Activated CD8-positive, alpha-beta memory T cell treated with anti-CD3 and anti-CD28 coated beads for 36 hours (primary cell): ENCODE results near the gene SRSF6. TPM values are rescaled to one million over a fixed set of nuclear protein-coding genes. Genes with fewer than 3 reads are reported as not detected.
"Not testable (repeated sequence)": the region's sequence is repeated elsewhere in the genome, so short reads cannot be mapped to it uniquely, and the experiment has no call there.

ENCODE experiments used
- CTCF ChIA-PET: fragments of 350-600 bp; sonication (Branson Sonifier 250); formaldehyde crosslinking; loops from one replicate; lab custom pipeline; 2021; ENCODE audit warnings: antibody characterized with exemption; lab: Charles Lee
- POLR2A ChIA-PET: fragments of 350-600 bp; sonication (Branson Sonifier 250); formaldehyde crosslinking; loops from one replicate; lab custom pipeline; 2021; ENCODE audit warnings: antibody characterized with exemption; lab: Charles Lee
- total RNA-seq, 2 experiments: library from RNA; stranded (reverse); gene quantifications; one replicate each; pipeline ENCODE4 v1.2.3, GENCODE V29; 2021

SRSF6 gene
- total RNA-seq, 2 experiments from 2014 or later = 182 to 184 TPM

DNA sequence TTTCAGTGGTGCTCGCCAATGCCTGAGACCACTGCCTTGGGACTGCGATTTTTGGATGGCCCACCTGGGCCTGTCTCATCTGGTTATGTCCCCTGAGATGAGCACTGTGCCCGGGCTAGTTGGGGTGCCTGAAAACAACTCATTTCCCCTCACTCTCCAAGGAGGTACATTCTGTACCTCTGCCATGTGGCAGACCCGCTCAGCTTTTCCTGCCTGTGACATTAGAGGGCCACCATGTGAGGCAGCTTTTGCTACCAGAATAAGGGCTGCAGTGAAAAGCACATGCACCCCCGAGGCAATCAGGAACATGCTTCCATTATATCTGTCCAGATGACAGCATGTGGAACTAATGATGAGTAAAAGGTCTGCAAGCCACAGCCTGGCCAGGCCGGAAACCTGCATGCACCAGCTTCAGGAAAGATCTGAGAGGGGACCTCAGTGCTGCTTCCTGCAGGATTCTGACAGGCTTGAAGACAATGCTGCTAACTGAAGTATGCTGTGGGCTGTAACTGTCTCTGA, 11.3 kb upstream of the SRSF6 start:
- ChIA-PET CTCF (interaction anchor here (1.1 kb wide), 1 partner anchor 12 kb away, joined by 4 read pairs; no protein-coding TSS in a partner anchor), POLR2A (no interaction called here)

- POLR2A ChIA-PET = interaction anchor here (0.5 kb wide), 1 partner anchor 10 kb away, joined by 4 read pairs; no protein-coding TSS in a partner anchor
- CTCF ChIA-PET = interaction anchor here (0.6 to 1.8 kb wide), 4 partner anchors 24 to 71 kb away, joined by 3 to 9 read pairs (median 4); no protein-coding TSS in a partner anchor
These were observed 9.3 kb upstream of the SRSF6 start for GRCh38 chr20:43448431-43448747.

DNA sequence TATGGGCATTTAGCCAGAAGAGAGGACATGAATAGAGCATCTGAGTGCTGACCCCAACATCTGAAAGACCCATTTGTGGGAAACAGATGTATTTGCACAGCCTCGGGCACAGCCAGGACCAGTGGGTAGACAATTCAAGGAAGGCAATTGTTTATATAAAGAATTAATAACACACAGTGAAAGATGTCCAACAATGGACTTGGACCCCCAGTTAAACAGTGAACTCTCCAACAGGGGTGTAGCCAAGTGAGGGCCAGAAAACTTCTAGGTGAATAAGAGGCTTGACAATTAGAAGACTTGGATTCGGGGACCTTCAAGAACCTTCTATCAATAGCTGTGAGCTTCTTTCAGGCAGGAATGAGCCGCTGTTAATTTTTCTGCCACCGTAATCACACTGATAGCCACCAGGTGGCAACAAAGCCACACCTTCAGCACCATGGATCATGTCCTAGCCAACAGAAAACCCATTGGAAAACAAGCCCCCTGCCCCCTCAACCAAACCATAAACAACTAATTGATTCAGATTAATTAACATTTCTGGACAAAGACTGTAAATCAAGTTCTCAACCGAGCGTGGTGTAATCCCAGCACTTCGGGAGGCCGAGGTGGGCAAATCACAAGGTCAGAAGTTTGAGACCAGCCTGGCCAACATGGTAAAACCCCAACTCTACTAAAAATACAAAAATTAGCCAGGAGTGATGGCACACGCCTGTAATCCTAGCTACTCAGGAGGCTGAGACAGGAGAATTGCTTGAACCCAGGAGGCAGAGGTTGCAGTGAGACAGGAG, 8.8 kb upstream of the SRSF6 start:
- CTCF ChIA-PET = interaction anchor here (0.6 to 1.8 kb wide), 4 partner anchors 23 to 70 kb away, joined by 3 to 9 read pairs (median 4); no protein-coding TSS in a partner anchor
- POLR2A ChIA-PET = interaction anchor here (0.5 kb wide), 1 partner anchor 9 kb away, joined by 4 read pairs; no protein-coding TSS in a partner anchor

DNA sequence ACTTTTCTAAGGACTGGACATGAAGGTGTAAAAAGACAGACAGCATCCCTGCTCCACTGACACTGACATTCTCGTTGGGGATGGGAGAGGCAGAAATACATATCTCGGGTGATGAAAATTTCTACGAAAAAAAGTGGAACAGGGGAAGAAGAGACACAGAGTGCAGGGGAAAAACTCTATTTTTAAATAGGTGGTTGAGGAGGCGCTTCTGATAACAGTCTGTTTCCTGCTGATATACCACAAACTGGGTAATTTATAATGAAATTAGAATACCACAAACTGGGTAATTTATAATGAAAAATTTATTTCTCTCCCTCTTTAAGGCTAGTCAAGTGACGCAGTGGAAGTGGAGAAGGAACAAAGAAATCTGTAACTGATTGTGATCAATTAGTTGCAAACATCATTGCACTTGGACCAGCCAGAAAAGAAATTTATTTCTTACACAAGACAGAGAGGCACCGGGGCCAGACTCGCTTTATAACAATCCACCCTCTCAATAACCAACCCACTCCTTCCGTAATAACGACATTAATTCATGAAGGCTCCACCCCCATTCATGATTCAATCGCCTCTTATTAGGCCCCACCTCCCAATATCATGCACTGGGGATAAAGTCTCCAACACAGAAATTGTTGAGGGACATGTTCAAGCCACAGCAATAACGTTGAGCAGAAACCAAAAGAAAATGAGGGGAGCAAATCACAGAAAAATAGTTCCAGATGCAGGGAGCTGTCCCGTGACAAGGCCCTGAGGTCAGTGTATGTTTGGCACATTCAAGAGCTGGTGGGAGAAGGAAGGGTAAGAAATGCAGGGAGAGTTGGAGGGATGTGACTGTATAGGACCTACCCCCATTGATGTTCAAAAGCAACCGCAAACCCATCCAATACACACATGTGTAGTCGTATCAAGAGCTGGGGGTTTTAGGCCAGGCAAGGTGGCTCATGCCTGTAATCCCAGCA, 6.6 kb upstream of the SRSF6 start:
- CTCF ChIA-PET = no interaction called here
- POLR2A ChIA-PET = no interaction called here

- ChIA-PET CTCF (no interaction called here), POLR2A (interaction anchor here (0.6 kb wide), 1 partner anchor 285 kb away, joined by 3 read pairs; no protein-coding TSS in a partner anchor)
These were observed 5.1 kb upstream of the SRSF6 start for GRCh38 chr20:43452404-43453126.

GRCh38 chr20:43456252-43456651, 1.4 kb upstream of the SRSF6 start:
- POLR2A ChIA-PET, CTCF ChIA-PET: not testable (repeated sequence)

DNA sequence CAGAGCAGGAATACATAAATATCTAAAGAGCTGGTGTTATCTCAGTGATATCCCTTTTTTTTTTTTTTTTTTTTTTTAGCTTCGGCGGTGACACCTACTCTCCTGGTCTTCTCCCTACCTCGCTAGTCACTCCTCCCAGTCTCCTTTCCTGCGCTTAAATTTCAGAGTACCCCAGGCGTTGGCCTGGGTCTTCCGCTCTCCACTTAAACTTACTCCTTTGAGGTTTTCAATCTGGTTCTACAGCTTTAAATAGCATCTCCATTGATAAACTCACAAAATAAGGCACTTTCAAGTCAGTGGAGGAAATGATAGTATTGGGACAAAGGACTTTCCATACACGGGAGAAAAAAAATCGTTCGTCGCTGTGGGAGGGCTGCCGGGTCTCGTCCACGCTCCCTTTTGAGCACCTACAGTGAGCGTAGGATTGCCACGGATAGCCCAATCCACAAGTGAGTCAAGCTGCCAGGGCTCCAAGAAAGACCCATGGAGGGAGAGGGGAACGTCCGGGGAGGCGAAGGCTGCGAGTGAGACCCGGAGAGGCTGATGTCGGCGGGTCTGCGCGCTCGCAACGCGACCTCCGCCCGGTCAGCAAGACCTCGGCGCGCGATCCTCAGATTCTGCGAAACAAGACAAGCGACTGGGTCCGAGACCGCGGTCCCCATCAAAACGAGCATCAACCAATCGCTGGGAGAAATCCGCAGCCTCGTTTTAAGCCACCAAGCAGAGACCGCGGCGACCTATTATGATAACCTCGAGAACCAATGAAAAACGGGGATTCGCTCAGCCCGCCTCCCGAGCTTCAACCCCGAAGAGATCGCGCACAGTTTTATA, 672 bp upstream of the SRSF6 start:
- POLR2A ChIA-PET = interaction anchor here (0.6 to 1.5 kb wide), 5 partner anchors 9 to 133 kb away, joined by 3 to 5 read pairs (median 4); partner anchors contain the start of gene IFT52
- CTCF ChIA-PET = interaction anchor here (0.7 kb wide), 1 partner anchor 1226 kb away, joined by 5 read pairs; no protein-coding TSS in a partner anchor

- ChIA-PET CTCF (interaction anchor here (0.7 kb wide), 1 partner anchor 13 kb away, joined by 4 read pairs; no protein-coding TSS in a partner anchor), POLR2A (interaction anchor here (0.6 to 1.5 kb wide), 4 partner anchors 10 to 279 kb away, joined by 3 to 5 read pairs (median 4); partner anchors contain the start of genes IFT52 and L3MBTL1)
These were observed 777 bp downstream of the SRSF6 start for GRCh38 chr20:43458422-43458924.

GRCh38 chr20:43459022-43459942, 1.6 kb downstream of the SRSF6 start:
- ChIA-PET CTCF (no interaction called here), POLR2A (no interaction called here)

DNA sequence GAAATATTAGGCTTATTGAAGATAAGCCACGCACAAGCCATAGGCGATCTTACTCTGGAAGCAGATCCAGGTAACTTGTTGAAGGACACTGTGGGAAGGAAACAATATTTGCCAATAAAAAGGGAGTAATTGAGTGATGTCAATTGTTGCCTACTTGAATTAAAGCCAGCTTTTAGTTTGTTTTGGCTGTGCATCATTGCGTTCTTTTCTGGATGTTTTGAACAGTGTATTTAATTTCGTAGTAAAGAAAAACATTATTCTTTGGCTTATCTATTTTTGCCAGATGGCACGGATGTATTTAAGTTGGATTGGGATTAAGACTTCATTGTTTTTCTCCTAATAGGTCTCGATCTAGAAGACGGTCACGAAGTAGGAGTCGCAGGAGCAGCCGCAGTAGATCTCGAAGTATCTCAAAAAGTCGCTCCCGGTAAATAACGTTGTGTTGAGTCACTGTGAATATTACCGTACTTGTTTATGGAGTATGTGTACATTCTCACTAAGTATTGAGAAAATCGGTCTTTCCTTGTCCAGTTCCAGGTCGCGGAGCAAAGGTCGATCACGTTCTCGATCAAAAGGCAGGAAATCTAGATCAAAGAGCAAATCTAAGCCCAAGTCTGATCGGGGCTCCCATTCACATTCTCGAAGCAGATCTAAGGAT, 2.6 kb downstream of the SRSF6 start:
- POLR2A ChIA-PET = no interaction called here

DNA sequence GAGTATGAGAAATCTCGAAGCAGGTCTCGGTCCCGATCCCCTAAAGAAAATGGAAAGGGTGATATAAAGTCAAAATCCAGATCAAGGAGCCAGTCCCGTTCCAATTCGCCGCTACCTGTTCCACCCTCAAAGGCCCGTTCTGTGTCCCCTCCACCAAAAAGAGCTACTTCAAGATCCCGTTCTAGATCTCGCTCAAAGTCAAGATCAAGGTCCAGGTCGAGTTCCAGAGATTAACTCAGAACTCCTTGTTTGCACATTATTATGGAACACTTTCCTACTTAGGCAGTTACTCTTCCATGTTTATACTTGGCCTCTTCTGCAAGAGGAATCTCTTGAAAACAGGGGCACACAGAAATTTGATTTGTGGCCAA, 3.1 kb downstream of the SRSF6 start:
- CTCF ChIA-PET = no interaction called here
- POLR2A ChIA-PET = no interaction called here

More for the DNA sequence above, 2.6 kb downstream of the SRSF6 start:
- CTCF ChIA-PET = no interaction called here

- POLR2A ChIA-PET = interaction anchor here (0.6 kb wide), 1 partner anchor 9 kb away, joined by 5 read pairs; no protein-coding TSS in a partner anchor
These were observed 4.4 kb downstream of the SRSF6 start for GRCh38 chr20:43461894-43462659.

GRCh38 chr20:43462660-43463526, 5.2 kb downstream of the SRSF6 start:
- CTCF ChIA-PET = no interaction called here
- POLR2A ChIA-PET = no interaction called here

More at GRCh38 chr20:43461894-43462659, 4.4 kb downstream of the SRSF6 start:
- CTCF ChIA-PET = no interaction called here

DNA sequence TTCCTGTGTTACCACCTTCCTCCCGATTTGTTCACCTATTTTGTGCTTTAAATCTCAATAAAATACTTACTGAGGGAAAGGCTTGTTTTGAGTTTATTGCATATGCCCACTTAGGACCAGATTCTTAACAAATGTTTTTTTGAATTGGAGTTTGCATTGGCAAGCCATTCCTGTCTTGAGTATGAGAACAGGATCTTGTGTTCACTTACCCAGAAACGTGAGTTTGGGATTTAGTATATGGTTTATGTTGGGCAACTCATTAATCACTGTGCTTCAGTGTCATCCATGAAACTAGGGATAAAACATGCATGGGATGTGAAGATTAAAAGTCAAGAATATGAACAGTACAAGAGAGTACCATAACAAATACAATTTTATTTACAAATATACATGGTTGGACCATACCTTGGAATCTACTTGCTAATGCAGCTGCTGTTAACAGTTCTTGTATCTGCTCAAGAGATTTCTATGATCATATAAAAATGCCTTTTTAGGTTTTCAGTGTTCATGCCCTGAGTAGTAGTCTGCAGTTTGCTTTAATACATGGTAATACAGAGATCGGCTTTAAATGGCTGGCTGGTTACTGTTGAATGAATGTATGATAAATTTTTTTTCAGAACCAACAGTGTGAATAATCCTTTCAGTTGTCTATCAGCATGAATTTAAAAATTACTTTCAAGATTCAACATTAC, 6.0 kb downstream of the SRSF6 start:
- POLR2A ChIA-PET = no interaction called here
- CTCF ChIA-PET = no interaction called here
